ENCODE measurements around the gene KCNH4. TPM values are rescaled to one million over a fixed set of nuclear protein-coding genes. Genes with fewer than 3 reads are reported as not detected.
A peak's percentile ranks its signal among the peaks of the same experiment; 100 is the strongest.

Gene KCNH4
- total RNA-seq, 1 experiment from 2014 or later = 1.5 TPM

DNA sequence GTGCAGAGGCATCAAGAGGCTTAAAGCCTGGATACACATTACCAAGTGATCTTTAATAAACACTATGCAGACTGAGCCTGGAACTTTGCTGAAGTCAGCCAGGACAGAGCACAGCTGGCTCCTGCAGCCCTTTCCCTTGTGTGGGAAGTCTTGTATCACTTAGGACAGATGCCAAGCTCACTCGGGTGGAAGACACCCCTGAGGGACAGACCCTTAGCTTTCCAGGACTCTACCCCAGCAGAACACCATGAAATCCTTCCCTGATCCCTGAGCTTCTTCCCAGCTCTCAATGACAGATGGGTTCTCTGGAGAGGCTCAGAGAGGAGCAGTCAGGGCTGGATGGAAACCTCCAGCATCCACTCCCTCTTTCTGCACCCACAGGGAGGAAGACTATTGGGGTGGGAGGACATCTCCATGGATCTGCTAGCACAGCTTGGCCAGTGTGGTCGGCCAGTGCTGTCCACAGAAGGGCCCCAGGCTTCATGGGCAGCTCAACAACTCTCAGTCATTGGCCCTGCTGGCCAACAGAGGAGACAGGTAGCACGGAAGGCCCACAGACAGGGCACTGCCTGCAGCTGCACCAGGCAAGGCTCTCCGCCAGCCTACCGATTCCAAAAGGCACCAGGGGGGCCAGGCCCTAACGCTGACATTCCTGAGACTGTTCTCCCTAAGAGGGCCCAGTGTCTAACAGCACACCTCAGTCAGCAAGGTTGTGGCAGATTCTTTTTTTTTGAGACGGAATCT is 42.0 kb downstream of the KCNH4 start:
- H3K36me3 ChIP-seq (ENCODE audit: control insufficient read depth, insufficient read depth, low read length) = no peaks in the 10 kb centered on the region; the same call in 1 of the 2 replicates
- H3K27ac ChIP-seq (ENCODE audit: low read length) = no peak overlapping the region
- H3K4me3 ChIP-seq (ENCODE audit: low read depth in 2 of 2, low read length in 2 of 2) = no peak overlapping the region
- in situ Hi-C loops (cut with HindIII; ENCODE audit: low pct_unique_long_range_greater_than_20kb, low sequenced_read_pairs) = no loop called here
- CTCF ChIA-PET = no interaction called here
- POLR2A ChIA-PET = no interaction called here
- peak; percentile 43; the same call in 1 of the 2 replicates for ATAC-seq
- H3K9me3 ChIP-seq (ENCODE audit: control insufficient read depth, insufficient read depth, low read depth, low read length) = no peaks in the 10 kb centered on the region
- H3K27me3 ChIP-seq (ENCODE audit: control insufficient read depth, insufficient read depth, low read length) = no peaks in the 10 kb centered on the region
- peaks cover 16% of the 10 kb centered on the region for H3K4me1 ChIP-seq (ENCODE audit: control insufficient read depth, insufficient read depth, low read length)
- intact Hi-C loops (cut with micrococcal nuclease; ENCODE audit: unreplicated experiment) = no loop called here
- BruUV-seq (replicated peaks) = no TSS peak
- TF ChIP-seq SIN3A (IDR thresholded peaks at IDR 0.05; ENCODE audit: borderline replicate concordance, insufficient read depth, low read depth, low read length) (no peak), POLR2AphosphoS5 (IDR thresholded peaks at IDR 0.05; ENCODE audit: low read depth, low read length) (no peak), TCF7L2 (IDR thresholded peaks at IDR 0.05; ENCODE audit: low read depth, low read length) (no peak), REST (IDR thresholded peaks at IDR 0.05; ENCODE audit: insufficient read depth in 1 of 2, low read depth in 2 of 2, low read length in 1 of 2) (no peak)
- TF ChIP-seq, protein P1, sequence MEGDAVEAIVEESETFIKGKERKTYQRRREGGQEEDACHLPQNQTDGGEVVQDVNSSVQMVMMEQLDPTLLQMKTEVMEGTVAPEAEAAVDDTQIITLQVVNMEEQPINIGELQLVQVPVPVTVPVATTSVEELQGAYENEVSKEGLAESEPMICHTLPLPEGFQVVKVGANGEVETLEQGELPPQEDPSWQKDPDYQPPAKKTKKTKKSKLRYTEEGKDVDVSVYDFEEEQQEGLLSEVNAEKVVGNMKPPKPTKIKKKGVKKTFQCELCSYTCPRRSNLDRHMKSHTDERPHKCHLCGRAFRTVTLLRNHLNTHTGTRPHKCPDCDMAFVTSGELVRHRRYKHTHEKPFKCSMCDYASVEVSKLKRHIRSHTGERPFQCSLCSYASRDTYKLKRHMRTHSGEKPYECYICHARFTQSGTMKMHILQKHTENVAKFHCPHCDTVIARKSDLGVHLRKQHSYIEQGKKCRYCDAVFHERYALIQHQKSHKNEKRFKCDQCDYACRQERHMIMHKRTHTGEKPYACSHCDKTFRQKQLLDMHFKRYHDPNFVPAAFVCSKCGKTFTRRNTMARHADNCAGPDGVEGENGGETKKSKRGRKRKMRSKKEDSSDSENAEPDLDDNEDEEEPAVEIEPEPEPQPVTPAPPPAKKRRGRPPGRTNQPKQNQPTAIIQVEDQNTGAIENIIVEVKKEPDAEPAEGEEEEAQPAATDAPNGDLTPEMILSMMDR (IDR thresholded peaks at IDR 0.05) = no peak
- DNase-seq (ENCODE audit: low read depth, low spot score) = no peak

DNA sequence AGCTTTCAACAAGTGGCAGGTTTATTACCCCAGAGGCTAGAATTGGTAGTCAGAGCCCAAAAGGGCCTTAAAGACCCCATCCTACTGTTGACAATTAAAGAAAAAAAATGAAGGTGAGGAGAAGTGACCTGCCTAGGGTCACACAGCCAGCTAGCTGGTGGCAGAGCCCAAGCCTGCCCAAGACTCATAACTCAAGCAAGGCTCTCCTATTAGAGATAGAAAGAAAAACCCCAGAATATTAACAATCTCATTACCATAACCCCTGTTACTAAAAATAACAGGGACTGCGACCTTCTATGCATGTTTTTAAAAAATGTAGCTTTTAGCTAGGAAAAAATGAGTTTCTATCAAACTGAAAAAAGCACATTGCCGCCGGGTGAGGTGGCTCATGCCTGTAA is 44.3 kb downstream of the KCNH4 start:
- intact Hi-C loops (cut with micrococcal nuclease; ENCODE audit: unreplicated experiment) = no loop called here
- Histone ChIP-seq H3K4me1 (ENCODE audit: control insufficient read depth, insufficient read depth, low read length) (peaks cover 18% of the 10 kb centered on the region), H3K9me3 (ENCODE audit: control insufficient read depth, insufficient read depth, low read depth, low read length) (no peaks in the 10 kb centered on the region), H3K27ac (ENCODE audit: low read length) (peak overlapping the region; percentile 70; the same call in 1 of the 2 replicates), H3K4me3 (ENCODE audit: low read depth in 2 of 2, low read length in 2 of 2) (no peak overlapping the region), H3K27me3 (ENCODE audit: control insufficient read depth, insufficient read depth, low read length) (no peaks in the 10 kb centered on the region), H3K36me3 (ENCODE audit: control insufficient read depth, insufficient read depth, low read length) (no peaks in the 10 kb centered on the region; the same call in 1 of the 2 replicates)
- in situ Hi-C loops (cut with HindIII; ENCODE audit: low pct_unique_long_range_greater_than_20kb, low sequenced_read_pairs) = no loop called here
- BruUV-seq (replicated peaks) = no TSS peak
- ATAC-seq (no peak), DNase-seq (ENCODE audit: low read depth, low spot score) (no peak)
- TF ChIP-seq, protein P1 (IDR thresholded peaks at IDR 0.05) = no peak
- no peak for TF ChIP-seq REST (IDR thresholded peaks at IDR 0.05; ENCODE audit: insufficient read depth in 1 of 2, low read depth in 2 of 2, low read length in 1 of 2)
- no peak for TF ChIP-seq SIN3A (IDR thresholded peaks at IDR 0.05; ENCODE audit: borderline replicate concordance, insufficient read depth, low read depth, low read length)
- TF ChIP-seq POLR2AphosphoS5 (IDR thresholded peaks at IDR 0.05; ENCODE audit: low read depth, low read length) = no peak
- TF ChIP-seq TCF7L2 (IDR thresholded peaks at IDR 0.05; ENCODE audit: low read depth, low read length) = no peak
- ChIA-PET CTCF (no interaction called here), POLR2A (no interaction called here)

All from Panc1 (cell line).